ENCODE measurements around the gene LRPAP1. TPM values are rescaled to one million over a fixed set of nuclear protein-coding genes. Genes with fewer than 3 reads are reported as not detected.

The LRPAP1 gene
- total and polyA plus RNA-seq, 2 donors (not counting 3 experiments of a cell fraction or from before 2014, with no cell fraction given), result 90.1 to 170 TPM

- Histone ChIP-seq H3K27ac (ENCODE audit: insufficient read depth, low read depth, low read length) (no peak overlapping the region), H3K9me1 (replicated peaks; ENCODE audit: control insufficient read depth, extremely low read depth, insufficient read depth, low read length) (no peaks in the 10 kb centered on the region), H3K4me2 (ENCODE audit: insufficient read depth, low read length) (no peak overlapping the region), H3K9me3 (replicated peaks; ENCODE audit: control insufficient read depth, insufficient read depth, low read length) (no peaks in the 10 kb centered on the region), H4K20me1 (replicated peaks; ENCODE audit: control insufficient read depth, extremely low read depth, insufficient read depth, low read length) (no peaks in the 10 kb centered on the region), H3K27me3 (ENCODE audit: control insufficient read depth in 2 of 2, insufficient read depth in 2 of 2, low read length in 2 of 2) (no peaks in the 10 kb centered on the region), H3K9ac (replicated peaks; ENCODE audit: extremely low read depth, insufficient read depth, low read length) (no peak overlapping the region), H3K79me2 (ENCODE audit: control insufficient read depth, insufficient read depth, low read length) (no peaks in the 10 kb centered on the region), H2AFZ (ENCODE audit: low read depth, low read length) (no peak overlapping the region), H3K4me1 (ENCODE audit: control insufficient read depth, extremely low read depth, insufficient read depth, low read length) (no peaks in the 10 kb centered on the region), H3K36me3 (ENCODE audit: control insufficient read depth in 2 of 2, extremely low read depth in 1 of 2, insufficient read depth in 2 of 2, low read length in 2 of 2) (no peaks in the 10 kb centered on the region), H3K4me3 (replicated peaks in 1 of 3; ENCODE audit: insufficient read depth in 1 of 3, low read depth in 1 of 3, low read length in 3 of 3) (no peak overlapping the region)
- no peak for FAIRE-seq
- CTCF ChIA-PET, result no interaction called here
- dilution Hi-C loops (cut with MboI; ENCODE audit: extremely low pct_ligation_motif_present, low sequenced_read_pairs), result no loop called here
- DNase-seq (ENCODE audit: low read depth, low spot score), result no peak
- intact Hi-C loops (cut with micrococcal nuclease), result no loop called here
- POLR2A ChIA-PET, result no interaction called here
- BruUV-seq (replicated peaks), result no TSS peak
- TF ChIP-seq POLR2AphosphoS5 (IDR thresholded peaks at IDR 0.05; ENCODE audit: insufficient read depth, low read depth, low read length), result no peak
- no peak for TF ChIP-seq POLR2A (IDR thresholded peaks at IDR 0.05; ENCODE audit: low read depth, low read length)
- TF ChIP-seq MYC (IDR thresholded peaks at IDR 0.05; ENCODE audit: low read depth, low read length), result no peak
- no peak for TF ChIP-seq GATA2 (IDR thresholded peaks at IDR 0.05; ENCODE audit: insufficient read depth, insufficient read length, low read depth, low read length)
- no peak for TF ChIP-seq EZH2 (IDR thresholded peaks at IDR 0.05; ENCODE audit: borderline replicate concordance, low read depth, low read length, severe bottlenecking)
- TF ChIP-seq CTCF (IDR thresholded peaks at IDR 0.05; ENCODE audit: extremely low read depth in 1 of 2, insufficient read depth in 1 of 2, low read depth in 1 of 2, low read length in 2 of 2), result no peak
- TF ChIP-seq MAX (IDR thresholded peaks at IDR 0.05; ENCODE audit: insufficient read depth, insufficient read length), result no peak
- no peak for TF ChIP-seq FOS (IDR thresholded peaks at IDR 0.05; ENCODE audit: borderline replicate concordance, insufficient read depth, low read length)
- no peak for TF ChIP-seq JUN (IDR thresholded peaks at IDR 0.05; ENCODE audit: borderline replicate concordance, insufficient read depth, insufficient read length, low read depth)
These were observed 32.1 kb downstream of the LRPAP1 start for GRCh38 chr4:3500111-3500510.
